Fibroblast of lung (primary cell): ENCODE data around the gene MAP3K1. TPM values are rescaled to one million over a fixed set of nuclear protein-coding genes. Genes with fewer than 3 reads are reported as not detected.
A peak's percentile ranks its signal among the peaks of the same experiment; 100 is the strongest.

ENCODE experiments used
- DNase-seq, 2 donors: peaks; one replicate each; pipeline versions ENCODE4 v3.0.0 to v3.0.0-alpha.2; 2010; ENCODE audit warnings: low read depth in 2 of 2
- H2AFZ ChIP-seq: 2 replicates; pipeline ENCODE4 v1.5.1; 2012; ENCODE audit warnings: low read length, control low read depth, inconsistent platforms
- H3K27ac ChIP-seq: 2 replicates; pipeline ENCODE4 v1.5.1; 2011; ENCODE audit warnings: low read length, control low read depth; ENCODE audit not compliant: insufficient read depth
- H3K27me3 ChIP-seq: 2 replicates; pipeline ENCODE4 v1.5.1; 2011; ENCODE audit warnings: mild to moderate bottlenecking, low read length; ENCODE audit not compliant: control insufficient read depth, insufficient read depth
- H3K36me3 ChIP-seq: 2 replicates; pipeline ENCODE4 v1.5.1; 2011; ENCODE audit warnings: low read length; ENCODE audit not compliant: control insufficient read depth, insufficient read depth
- H3K4me1 ChIP-seq: 2 replicates; pipeline ENCODE4 v1.5.1; 2011; ENCODE audit warnings: low read length; ENCODE audit not compliant: control insufficient read depth, insufficient read depth; ENCODE audit errors: extremely low read depth
- H3K4me2 ChIP-seq: 2 replicates; pipeline ENCODE4 v1.5.1; 2011; ENCODE audit warnings: low read length, control low read depth; ENCODE audit not compliant: insufficient read depth; ENCODE audit errors: extremely low read depth
- H3K4me3 ChIP-seq, 4 experiments: fragments of 200-600 bp in 1 of 4; sonication (generic) in 1 of 4; replicated peaks in 1 of 4; 2 replicates each; pipeline ENCODE4 v1.5.1; 2011 to 2016; ENCODE audit warnings: low read length in 4 of 4, low read depth in 3 of 4, mild to moderate bottlenecking in 3 of 4, control low read depth in 2 of 4, inconsistent platforms in 1 of 4, mixed read lengths in 1 of 4; ENCODE audit not compliant: insufficient read depth in 1 of 4; ENCODE audit errors: control extremely low read depth in 1 of 4
- H3K79me2 ChIP-seq: 2 replicates; pipeline ENCODE4 v1.5.1; 2012; ENCODE audit warnings: mild to moderate bottlenecking, low read length, inconsistent platforms; ENCODE audit not compliant: control insufficient read depth, insufficient read depth
- H3K9ac ChIP-seq: 2 replicates; pipeline ENCODE4 v1.5.1; 2011; ENCODE audit warnings: mild to moderate bottlenecking, low read length, control low read depth; ENCODE audit not compliant: insufficient read depth
- H3K9me3 ChIP-seq: 2 replicates; pipeline ENCODE4 v1.5.1; 2012; ENCODE audit warnings: low read depth, low read length; ENCODE audit not compliant: control insufficient read depth, insufficient read depth
- H4K20me1 ChIP-seq: 2 replicates; pipeline ENCODE4 v1.5.1; 2011; ENCODE audit warnings: low read length; ENCODE audit not compliant: control insufficient read depth, insufficient read depth; ENCODE audit errors: extremely low read depth
- CTCF ChIP-seq, 2 donors: IDR thresholded peaks in 1 of 2; conservative IDR thresholded peaks in 1 of 2; 1 replicate in 1 of 2; 2 replicates in 1 of 2; pipeline ENCODE4 v1.5.1; 2011 to 2012; ENCODE audit warnings: low read length in 2 of 2, control low read depth in 1 of 2, inconsistent platforms in 1 of 2, low read depth in 1 of 2, mild to moderate bottlenecking in 1 of 2
- EZH2 ChIP-seq: IDR thresholded peaks from 2 replicates; pipeline ENCODE4 v1.5.1; 2012; ENCODE audit warnings: low read length, control low read depth, mild to moderate bottlenecking; ENCODE audit errors: missing control alignments
- polyA plus RNA-seq, 2 donors: library from polyadenylated mRNA; depleted of rRNA in 1 of 2; stranded (reverse) in 1 of 2; unstranded in 1 of 2; fragments of >200 nt; gene quantifications; 2 replicates each; pipeline ENCODE4 v1.2.1, GENCODE V29; 2011 to 2012; ENCODE audit warnings: missing spikeins in 1 of 2
- total RNA-seq: library from RNA; depleted of rRNA; stranded (reverse); fragments of >200 nt; gene quantifications from 2 replicates; pipeline ENCODE4 v1.2.1, GENCODE V29; 2014

The MAP3K1 gene
- total and polyA plus RNA-seq, 2 donors (not counting 1 experiment from before 2014, with no cell fraction given), result 5.3 to 6.8 TPM

- Histone ChIP-seq H3K4me1 (peaks cover 4% of the 10 kb centered on the region), H3K27me3 (no peaks in the 10 kb centered on the region), H3K36me3 (no peaks in the 10 kb centered on the region), H3K4me3 (no peak overlapping the region), H3K27ac (no peak overlapping the region), H3K9ac (no peak overlapping the region), H2AFZ (no peak overlapping the region), H3K4me2 (peak overlapping the region; percentile 41), H3K9me3 (no peaks in the 10 kb centered on the region), H4K20me1 (no peaks in the 10 kb centered on the region), H3K79me2 (peaks cover 54% of the 10 kb centered on the region)
- DNase-seq, result peak in 1 of 2 donors; percentile 31
- TF ChIP-seq CTCF (conservative IDR thresholded peaks at IDR 0.05 in 1 of 2, IDR thresholded peaks at IDR 0.05 in 1 of 2; ENCODE audit: low read depth in 1 of 2, low read length in 2 of 2), result no peak
- TF ChIP-seq EZH2, result no peak
These were observed 7.6 kb downstream of the MAP3K1 start for GRCh38 chr5:56822981-56823380.

DNA sequence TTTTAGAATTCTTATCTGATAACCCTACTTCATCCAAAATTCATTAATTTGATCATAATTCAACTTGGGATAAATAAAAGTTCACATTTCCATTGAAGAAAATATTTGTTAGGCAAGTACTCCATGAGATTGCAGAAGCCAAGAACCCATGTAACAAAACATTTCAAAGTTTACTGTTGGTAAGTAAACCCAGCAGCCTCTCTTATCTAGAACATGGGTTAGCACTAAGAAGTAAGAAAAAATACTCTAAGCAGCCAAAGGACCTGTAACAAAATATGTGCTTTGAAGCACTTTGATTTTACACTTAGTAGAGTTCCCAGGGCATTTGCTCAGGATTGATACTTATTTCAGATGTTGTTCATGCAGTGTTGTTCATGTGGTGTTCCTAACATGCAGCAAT is 8.7 kb downstream of the MAP3K1 start:
- H3K79me2 ChIP-seq, result peaks cover 47% of the 10 kb centered on the region
- H2AFZ ChIP-seq, result no peak overlapping the region
- H3K27ac ChIP-seq, result no peak overlapping the region
- no peaks in the 10 kb centered on the region for H4K20me1 ChIP-seq
- no peak overlapping the region for H3K4me3 ChIP-seq
- DNase-seq, result no peak
- no peaks in the 10 kb centered on the region for H3K9me3 ChIP-seq
- H3K4me1 ChIP-seq, result peaks cover 4% of the 10 kb centered on the region
- TF ChIP-seq EZH2 (no peak), CTCF (conservative IDR thresholded peaks at IDR 0.05 in 1 of 2, IDR thresholded peaks at IDR 0.05 in 1 of 2; ENCODE audit: low read depth in 1 of 2, low read length in 2 of 2) (no peak)
- H3K9ac ChIP-seq, result no peak overlapping the region
- H3K36me3 ChIP-seq, result no peaks in the 10 kb centered on the region
- H3K27me3 ChIP-seq, result no peaks in the 10 kb centered on the region
- no peak overlapping the region for H3K4me2 ChIP-seq

DNA sequence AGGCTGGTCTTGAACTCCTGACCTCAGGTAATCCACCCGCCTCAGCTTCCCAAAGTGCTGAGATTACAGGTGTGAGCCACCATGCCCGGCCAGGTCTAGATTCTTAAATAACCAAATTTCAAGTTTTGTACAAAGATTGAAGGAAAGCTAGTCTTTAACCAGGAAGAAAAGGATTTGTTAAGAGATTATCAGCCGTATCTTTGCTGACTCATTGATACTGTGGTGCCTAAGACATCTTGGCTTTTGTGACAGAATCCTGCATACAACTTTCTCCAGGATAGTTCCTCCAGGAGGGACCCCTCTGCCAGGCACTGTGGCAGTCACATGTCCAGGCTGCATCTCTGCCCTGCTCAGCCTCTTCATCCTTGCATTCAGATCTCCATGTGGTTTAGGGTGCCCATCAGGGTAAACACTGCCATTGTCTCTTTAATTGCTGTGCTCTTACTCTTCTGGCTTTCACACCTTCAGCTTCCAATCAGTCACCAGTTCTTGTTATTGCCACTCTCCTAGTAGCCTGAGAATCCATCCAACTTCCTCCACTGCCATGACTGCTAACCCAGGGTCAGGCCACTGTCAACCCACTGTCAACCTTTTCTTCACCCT is 10.0 kb downstream of the MAP3K1 start:
- peaks cover 2% of the 10 kb centered on the region for H3K4me1 ChIP-seq
- H3K9me3 ChIP-seq, result no peaks in the 10 kb centered on the region
- no peak for TF ChIP-seq EZH2
- no peak for TF ChIP-seq CTCF (conservative IDR thresholded peaks at IDR 0.05 in 1 of 2, IDR thresholded peaks at IDR 0.05 in 1 of 2; ENCODE audit: low read depth in 1 of 2, low read length in 2 of 2)
- no peak for DNase-seq
- no peak overlapping the region for H2AFZ ChIP-seq
- H4K20me1 ChIP-seq, result no peaks in the 10 kb centered on the region
- H3K79me2 ChIP-seq, result peaks cover 39% of the 10 kb centered on the region
- no peaks in the 10 kb centered on the region for H3K36me3 ChIP-seq
- no peak overlapping the region for H3K4me3 ChIP-seq
- H3K4me2 ChIP-seq, result no peak overlapping the region
- H3K27ac ChIP-seq, result no peak overlapping the region
- H3K9ac ChIP-seq, result no peak overlapping the region
- H3K27me3 ChIP-seq, result no peaks in the 10 kb centered on the region
